Thoracic aorta (tissue), 2 donors: ENCODE results near the gene ARMC10. TPM values are rescaled to one million over a fixed set of nuclear protein-coding genes. Genes with fewer than 3 reads are reported as not detected.
"Not testable (repeated sequence)": the region's sequence is repeated elsewhere in the genome, so short reads cannot be mapped to it uniquely, and the experiment has no call there.

Experiments
- ATAC-seq: fragments of 150-250 bp; one replicate; pipeline ENCODE4 v1.8.0; 2017; ENCODE audit warnings: low read depth; ENCODE audit not compliant: insufficient number of reproducible peaks, low FRiP score
- DNase-seq: peaks from one replicate; pipeline ENCODE4 v3.0.0-alpha.2; 2020; ENCODE audit warnings: low spot score
- H3K27ac ChIP-seq, 2 donors: fragments of 200-600 bp; sonication (generic); 1 replicate in 1 of 2; 2 replicates in 1 of 2; pipeline ENCODE4 v1.5.1; 2016; ENCODE audit warnings: mild to moderate bottlenecking in 2 of 2, moderate library complexity in 2 of 2
- H3K27me3 ChIP-seq: fragments of 200-600 bp; sonication (generic); replicated peaks from 2 replicates; pipeline ENCODE4 v1.6.0; 2016; ENCODE audit warnings: mild to moderate bottlenecking; ENCODE audit not compliant: insufficient read depth
- H3K36me3 ChIP-seq: fragments of 200-600 bp; sonication (generic); one replicate; pipeline ENCODE4 v1.5.1; 2016
- H3K4me1 ChIP-seq, 2 donors: fragments of 200-600 bp; sonication (generic); 1 replicate in 1 of 2; 2 replicates in 1 of 2; pipeline versions ENCODE4 v1.5.1 to v1.6.0; 2016; ENCODE audit warnings: low read depth in 2 of 2, mild to moderate bottlenecking in 1 of 2; ENCODE audit not compliant: control insufficient read depth in 1 of 2
- H3K4me3 ChIP-seq: fragments of 200-600 bp; sonication (generic); 2 replicates; pipeline ENCODE4 v1.5.1; 2016; ENCODE audit warnings: mild to moderate bottlenecking
- H3K9me3 ChIP-seq: fragments of 200-600 bp; sonication (generic); 2 replicates; pipeline ENCODE4 v1.5.1; 2016
- total RNA-seq, 2 donors: library from RNA; depleted of rRNA; stranded (reverse); fragments of >200 nt; gene quantifications; one replicate each; pipeline versions ENCODE4 v1.1.0 to v1.2.3, GENCODE V29; 2016
- TF ChIP-seq, protein P1 (sequence below): fragments of 200-600 bp; sonication (generic); IDR thresholded peaks from one replicate; pipeline ENCODE4 v1.5.1; 2019; ENCODE audit warnings: antibody characterized with exemption

ARMC10 gene
- total RNA-seq, 2 donors from 2014 or later = 46.7 to 49.4 TPM

DNA sequence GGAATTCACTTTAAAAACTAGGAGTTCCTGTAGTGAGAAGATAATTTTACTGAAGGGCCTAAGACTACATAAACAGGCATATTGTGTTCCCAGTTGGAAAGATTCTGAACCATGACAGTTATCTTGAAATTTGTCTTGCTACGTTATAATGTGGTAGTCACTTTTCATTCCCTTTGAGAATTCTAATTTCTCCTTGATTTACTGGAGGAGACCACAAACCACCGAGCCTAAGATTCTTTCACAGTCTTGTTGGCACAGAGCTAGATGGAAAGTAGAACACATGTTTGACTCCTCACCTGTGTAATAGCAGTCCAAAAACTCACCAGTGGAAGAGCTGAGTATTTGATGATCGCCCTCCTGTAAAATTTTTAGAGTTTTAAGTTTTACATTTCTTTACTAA, 4.9 kb downstream of the ARMC10 start:
- H3K4me1 ChIP-seq = peaks cover 11 to 15% of the 10 kb centered on the region in 2 donors

DNA sequence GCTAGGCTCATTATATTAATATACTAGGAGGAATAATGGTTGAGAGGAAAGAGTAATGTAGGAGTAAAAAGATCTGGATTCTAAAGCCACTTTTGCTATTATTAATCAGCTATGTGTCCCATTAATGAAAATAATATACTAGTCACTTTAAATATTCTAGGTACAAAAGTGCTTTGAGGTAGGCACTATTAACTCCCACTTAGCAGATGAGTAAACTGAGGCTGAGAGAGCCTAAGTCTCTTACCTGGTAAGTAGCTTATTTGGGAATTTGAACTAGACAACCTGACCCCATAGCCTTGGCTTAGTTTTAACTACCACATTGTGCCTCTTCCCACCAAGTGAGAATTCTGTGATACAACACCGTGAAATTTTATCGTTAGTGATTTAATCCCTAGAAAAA, 6.0 kb downstream of the ARMC10 start:
- Histone ChIP-seq H3K36me3 (no peaks in the 10 kb centered on the region), H3K4me1 (peaks cover 10 to 11% of the 10 kb centered on the region in 2 donors), H3K4me3 (no peak overlapping the region), H3K9me3 (no peaks in the 10 kb centered on the region), H3K27me3 (no peaks in the 10 kb centered on the region), H3K27ac (no peak overlapping the region)
- no peak for DNase-seq
- TF ChIP-seq, protein P1, sequence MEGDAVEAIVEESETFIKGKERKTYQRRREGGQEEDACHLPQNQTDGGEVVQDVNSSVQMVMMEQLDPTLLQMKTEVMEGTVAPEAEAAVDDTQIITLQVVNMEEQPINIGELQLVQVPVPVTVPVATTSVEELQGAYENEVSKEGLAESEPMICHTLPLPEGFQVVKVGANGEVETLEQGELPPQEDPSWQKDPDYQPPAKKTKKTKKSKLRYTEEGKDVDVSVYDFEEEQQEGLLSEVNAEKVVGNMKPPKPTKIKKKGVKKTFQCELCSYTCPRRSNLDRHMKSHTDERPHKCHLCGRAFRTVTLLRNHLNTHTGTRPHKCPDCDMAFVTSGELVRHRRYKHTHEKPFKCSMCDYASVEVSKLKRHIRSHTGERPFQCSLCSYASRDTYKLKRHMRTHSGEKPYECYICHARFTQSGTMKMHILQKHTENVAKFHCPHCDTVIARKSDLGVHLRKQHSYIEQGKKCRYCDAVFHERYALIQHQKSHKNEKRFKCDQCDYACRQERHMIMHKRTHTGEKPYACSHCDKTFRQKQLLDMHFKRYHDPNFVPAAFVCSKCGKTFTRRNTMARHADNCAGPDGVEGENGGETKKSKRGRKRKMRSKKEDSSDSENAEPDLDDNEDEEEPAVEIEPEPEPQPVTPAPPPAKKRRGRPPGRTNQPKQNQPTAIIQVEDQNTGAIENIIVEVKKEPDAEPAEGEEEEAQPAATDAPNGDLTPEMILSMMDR = no peak
- no peak for ATAC-seq

More for the DNA sequence above, 4.9 kb downstream of the ARMC10 start:
- Histone ChIP-seq H3K9me3 (no peaks in the 10 kb centered on the region), H3K36me3 (no peaks in the 10 kb centered on the region), H3K27ac (no peak overlapping the region), H3K27me3 (no peaks in the 10 kb centered on the region), H3K4me3 (no peak overlapping the region)
- no peak for DNase-seq
- TF ChIP-seq, protein P1 = no peak
- ATAC-seq = no peak

DNA sequence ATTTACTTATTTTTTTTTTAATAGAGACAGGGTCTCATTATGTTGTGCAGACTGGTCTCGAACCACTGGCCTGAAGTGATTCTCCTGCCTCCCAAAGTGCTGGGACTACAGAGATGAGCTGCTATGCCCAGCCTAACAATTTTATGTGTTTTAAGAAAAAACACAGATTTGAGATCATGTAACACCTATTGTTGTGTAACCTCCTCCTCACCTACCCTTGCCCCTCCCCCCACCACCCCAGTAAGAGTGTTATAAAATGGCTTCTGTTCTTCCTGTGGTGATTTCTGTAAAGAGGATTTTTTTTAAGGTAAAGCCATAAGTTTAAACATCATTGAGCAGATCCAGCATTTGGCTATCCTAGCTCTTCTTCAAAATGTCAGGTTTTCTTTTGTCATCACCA, 7.6 kb downstream of the ARMC10 start:
- H3K9me3 ChIP-seq = no peaks in the 10 kb centered on the region
- H3K4me1 ChIP-seq = no peaks in the 10 kb centered on the region
- ATAC-seq (no peak), DNase-seq (no peak)
- no peaks in the 10 kb centered on the region for H3K36me3 ChIP-seq
- H3K4me3 ChIP-seq = no peak overlapping the region
- no peak overlapping the region for H3K27ac ChIP-seq
- TF ChIP-seq, protein P1 = no peak
- H3K27me3 ChIP-seq = no peaks in the 10 kb centered on the region

DNA sequence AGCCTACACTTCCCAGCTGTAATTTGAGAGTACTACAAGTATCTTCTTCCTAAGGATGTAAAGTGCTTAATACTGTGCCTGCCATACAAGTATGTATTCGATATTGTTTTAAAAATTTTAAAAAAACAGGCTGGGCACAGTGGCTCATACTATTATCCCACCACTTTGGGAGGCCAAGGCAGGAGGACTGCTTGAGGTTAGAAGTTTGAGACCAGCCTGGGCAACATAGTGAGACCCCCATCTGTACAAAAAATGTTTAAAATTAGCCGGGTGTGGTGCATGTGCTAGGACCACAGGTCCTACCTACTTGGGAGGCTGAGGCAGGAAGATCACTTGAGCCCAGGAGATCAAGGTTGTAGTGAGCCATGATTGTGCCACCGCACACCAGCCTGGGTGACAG, 8.3 kb downstream of the ARMC10 start:
- no peak overlapping the region for H3K4me3 ChIP-seq
- no peaks in the 10 kb centered on the region for H3K27me3 ChIP-seq
- ATAC-seq = no peak
- no peaks in the 10 kb centered on the region for H3K36me3 ChIP-seq
- TF ChIP-seq, protein P1 = no peak
- no peak for DNase-seq
- no peaks in the 10 kb centered on the region for H3K4me1 ChIP-seq
- no peaks in the 10 kb centered on the region for H3K9me3 ChIP-seq
- H3K27ac ChIP-seq = no peak overlapping the region

DNA sequence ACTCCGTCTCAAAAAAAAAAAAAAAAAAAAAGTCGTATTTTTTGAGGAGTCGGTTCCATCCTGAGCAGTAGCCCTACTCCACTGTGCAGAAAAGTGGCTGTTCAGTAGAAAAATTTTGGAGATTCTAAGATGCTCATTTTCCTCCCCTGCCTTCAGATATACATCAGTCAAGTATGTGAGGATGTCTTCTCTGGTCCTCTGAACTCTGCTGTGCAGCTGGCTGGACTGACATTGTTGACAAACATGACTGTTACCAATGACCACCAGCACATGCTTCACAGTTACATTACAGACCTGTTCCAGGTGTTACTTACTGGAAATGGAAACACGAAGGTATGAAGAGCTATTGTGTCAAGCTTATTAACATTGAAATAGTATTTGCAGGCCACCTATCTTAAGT, 17.4 kb downstream of the ARMC10 start:
- H3K9me3 ChIP-seq, H3K27ac ChIP-seq, DNase-seq, H3K4me1 ChIP-seq, H3K27me3 ChIP-seq, H3K4me3 ChIP-seq, ATAC-seq: not testable (repeated sequence)
- peaks cover 10% of the 10 kb centered on the region for H3K36me3 ChIP-seq

DNA sequence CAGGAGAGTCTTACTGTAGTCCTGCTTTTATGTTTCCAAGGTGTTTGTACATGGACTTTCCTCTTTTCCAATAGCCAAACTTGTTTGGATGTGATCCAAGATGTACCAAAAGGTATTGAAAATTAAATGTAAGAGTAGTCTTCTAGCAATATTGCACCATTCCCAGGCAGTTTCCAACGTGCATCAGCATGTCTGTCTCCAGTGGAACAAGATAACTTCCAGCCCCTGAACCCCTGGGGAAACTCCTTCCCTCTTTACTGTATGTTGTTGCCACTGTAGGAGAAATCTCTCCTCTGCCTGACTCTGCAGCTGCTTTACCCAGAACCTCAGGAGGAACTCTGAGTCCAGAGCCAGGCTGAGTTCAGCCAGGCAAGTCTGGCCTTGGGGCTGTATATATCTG, 18.5 kb downstream of the ARMC10 start:
- Histone ChIP-seq H3K36me3 (peaks cover 10% of the 10 kb centered on the region), H3K27me3 (no peaks in the 10 kb centered on the region), H3K27ac (no peak overlapping the region), H3K4me1 (no peaks in the 10 kb centered on the region), H3K9me3 (no peaks in the 10 kb centered on the region), H3K4me3 (no peak overlapping the region)
- TF ChIP-seq, protein P1 = no peak
- DNase-seq (no peak), ATAC-seq (no peak)
